PC-3 (cell line): ENCODE data around the gene HOXB7. TPM values are rescaled to one million over a fixed set of nuclear protein-coding genes. Genes with fewer than 3 reads are reported as not detected.

Source experiments
- ATAC-seq: fragments of 200-7000 bp; cut with Tn5 transposase; 2 replicates; pipeline ENCODE4 v1.9.1; 2020; ENCODE audit warnings: mild to moderate bottlenecking, moderate library complexity
- BruUV-seq: library from RNA; stranded (reverse); fragments of 400-500 nt; replicated peaks from 2 replicates; lab custom pipeline; 2021; lab: Mats Ljungman, UMichigan
- CTCF ChIA-PET: fragments of 300-600 bp; sonication (Branson Sonifier 250); formaldehyde crosslinking; loops from one replicate; lab custom pipeline; 2022; ENCODE audit warnings: antibody characterized with exemption; lab: Charles Lee
- POLR2A ChIA-PET: fragments of 300-600 bp; sonication (Branson Sonifier 250); formaldehyde crosslinking; loops from one replicate; lab custom pipeline; 2022; ENCODE audit warnings: antibody characterized with exemption; ENCODE audit not compliant: unreplicated experiment; lab: Charles Lee
- DNase-seq: peaks from one replicate; pipeline ENCODE4 v3.0.0-alpha.2; 2015
- H2AFZ ChIP-seq: fragments of 300-600 bp; sonication (generic); 2 replicates; pipeline ENCODE4 v1.6.0; 2016; ENCODE audit warnings: antibody characterized with exemption, low read length
- H3F3A ChIP-seq: fragments of 300-600 bp; sonication (generic); one replicate; pipeline ENCODE4 v1.6.0; 2017; ENCODE audit warnings: antibody characterized with exemption, low read length, control low read depth, mild to moderate bottlenecking; ENCODE audit not compliant: unreplicated experiment
- H3K27ac ChIP-seq: fragments of 300-600 bp; sonication (generic); 2 replicates; pipeline ENCODE4 v1.5.1; 2016; ENCODE audit warnings: mild to moderate bottlenecking, low read length
- H3K27me3 ChIP-seq: fragments of 300-600 bp; sonication (generic); 2 replicates; pipeline ENCODE4 v1.6.1; 2016; ENCODE audit warnings: low read length, mixed read lengths
- H3K36me3 ChIP-seq: fragments of 300-600 bp; sonication (generic); 2 replicates; pipeline ENCODE4 v1.6.1; 2016; ENCODE audit warnings: low read depth, mixed run types, low read length, mixed read lengths
- H3K4me1 ChIP-seq: fragments of 300-600 bp; sonication (generic); 2 replicates; pipeline ENCODE4 v1.5.1; 2016; ENCODE audit warnings: low read length; ENCODE audit not compliant: insufficient read depth
- H3K4me2 ChIP-seq: fragments of 300-600 bp; sonication (generic); 2 replicates; pipeline ENCODE4 v1.6.0; 2016; ENCODE audit warnings: low read length
- H3K4me3 ChIP-seq: fragments of 300-600 bp; sonication (generic); 2 replicates; pipeline ENCODE4 v1.5.1; 2016; ENCODE audit warnings: mild to moderate bottlenecking, low read length, mixed read lengths
- H3K79me2 ChIP-seq: fragments of 300-600 bp; sonication (generic); 2 replicates; pipeline ENCODE4 v1.6.1; 2017; ENCODE audit warnings: low read length, mixed read lengths
- H3K9ac ChIP-seq: fragments of 300-600 bp; sonication (generic); 2 replicates; pipeline ENCODE4 v1.6.0; 2016; ENCODE audit warnings: mild to moderate bottlenecking, low read length
- H3K9me2 ChIP-seq: fragments of 300-600 bp; sonication (generic); replicated peaks from 2 replicates; pipeline ENCODE4 v1.6.1; 2016; ENCODE audit warnings: mixed run types, low read length, mixed read lengths
- H3K9me3 ChIP-seq: fragments of 300-600 bp; sonication (generic); 2 replicates; pipeline ENCODE4 v1.6.1; 2016; ENCODE audit warnings: low read length, mixed read lengths
- H4K20me1 ChIP-seq: fragments of 300-600 bp; sonication (generic); 2 replicates; pipeline ENCODE4 v1.6.1; 2016; ENCODE audit warnings: low read length, mixed read lengths
- CTCF ChIP-seq: fragments of 300-600 bp; sonication (generic); conservative IDR thresholded peaks from 2 replicates; pipeline ENCODE4 v1.5.1; 2017; ENCODE audit warnings: antibody characterized with exemption, low read depth, mild to moderate bottlenecking, low read length
- EZH2 ChIP-seq: fragments of 300-600 bp; sonication (generic); IDR thresholded peaks from one replicate; pipeline ENCODE4 v1.6.1; 2017; ENCODE audit warnings: antibody characterized with exemption, mild to moderate bottlenecking, low read length; ENCODE audit not compliant: unreplicated experiment
- EZH2phosphoT487 ChIP-seq: fragments of 300-600 bp; sonication (generic); IDR thresholded peaks from 2 replicates; pipeline ENCODE4 v1.6.1; 2018; ENCODE audit warnings: mild to moderate bottlenecking, antibody characterized with exemption, low read length, borderline replicate concordance
- intact Hi-C: fragments of 100-400 bp; cut with micrococcal nuclease; formaldehyde crosslinking; loops from 2 replicates; pipeline ENCODE4 v1.9.0; 2023
- total RNA-seq: library from RNA; depleted of rRNA; stranded (reverse); fragments of >200 nt; gene quantifications from 2 replicates; pipeline ENCODE4 v1.2.3, GENCODE V29; 2014

The HOXB7 gene
- total RNA-seq, 1 experiment from 2014 or later = not detected

- Histone ChIP-seq H3K4me3 (no peak overlapping the region), H3K4me1 (peaks cover 2% of the 10 kb centered on the region; the same call in 1 of the 2 replicates), H3K27ac (no peak overlapping the region), H3K9me3 (no peaks in the 10 kb centered on the region), H2AFZ (no peak overlapping the region), H3K79me2 (no peaks in the 10 kb centered on the region), H3K4me2 (no peak overlapping the region), H3K9me2 (no peaks in the 10 kb centered on the region), H3K9ac (no peak overlapping the region), H3F3A (no peaks in the 10 kb centered on the region), H3K27me3 (no peaks in the 10 kb centered on the region), H3K36me3 (no peaks in the 10 kb centered on the region), H4K20me1 (no peaks in the 10 kb centered on the region)
- TF ChIP-seq EZH2phosphoT487 (no peak), EZH2 (no peak), CTCF (no peak)
- intact Hi-C loops = no loop called here
- DNase-seq (no peak), ATAC-seq (no peak)
- POLR2A ChIA-PET = no interaction called here
- CTCF ChIA-PET = no interaction called here
- BruUV-seq = no TSS peak
These were observed 41.0 kb downstream of the HOXB7 start for GRCh38 chr17:48569674-48570324.

- H3K79me2 ChIP-seq = no peaks in the 10 kb centered on the region
- no peak overlapping the region for H2AFZ ChIP-seq
- no TSS peak for BruUV-seq
- no peaks in the 10 kb centered on the region for H3F3A ChIP-seq
- H3K36me3 ChIP-seq = no peaks in the 10 kb centered on the region
- H3K9me2 ChIP-seq = no peaks in the 10 kb centered on the region
- intact Hi-C loops = no loop called here
- no peak for ATAC-seq
- no peak overlapping the region for H3K27ac ChIP-seq
- H3K9ac ChIP-seq = no peak overlapping the region
- DNase-seq = no peak
- ChIA-PET POLR2A (no interaction called here), CTCF (interaction anchor here (0.7 kb wide), 1 partner anchor 196 kb away, joined by 5 read pairs; no protein-coding TSS in a partner anchor)
- H3K4me3 ChIP-seq = no peak overlapping the region
- H3K4me2 ChIP-seq = no peak overlapping the region
- H3K9me3 ChIP-seq = no peaks in the 10 kb centered on the region
- TF ChIP-seq EZH2 = no peak
- TF ChIP-seq EZH2phosphoT487 = no peak
- no peak for TF ChIP-seq CTCF
- no peaks in the 10 kb centered on the region for H4K20me1 ChIP-seq
- no peaks in the 10 kb centered on the region for H3K4me1 ChIP-seq
- no peaks in the 10 kb centered on the region for H3K27me3 ChIP-seq
These were observed 41.6 kb downstream of the HOXB7 start for GRCh38 chr17:48569240-48569582.

- no peaks in the 10 kb centered on the region for H3K9me3 ChIP-seq
- DNase-seq (no peak), ATAC-seq (no peak)
- no peak overlapping the region for H3K27ac ChIP-seq
- no peaks in the 10 kb centered on the region for H3F3A ChIP-seq
- TF ChIP-seq CTCF (no peak), EZH2 (no peak), EZH2phosphoT487 (no peak)
- intact Hi-C loops = no loop called here
- no peaks in the 10 kb centered on the region for H3K36me3 ChIP-seq
- BruUV-seq = no TSS peak
- no peaks in the 10 kb centered on the region for H4K20me1 ChIP-seq
- no peaks in the 10 kb centered on the region for H3K27me3 ChIP-seq
- H2AFZ ChIP-seq = no peak overlapping the region
- no peak overlapping the region for H3K4me2 ChIP-seq
- CTCF ChIA-PET = interaction anchor here (0.7 kb wide), 1 partner anchor 196 kb away, joined by 5 read pairs; no protein-coding TSS in a partner anchor
- POLR2A ChIA-PET = no interaction called here
- no peak overlapping the region for H3K4me3 ChIP-seq
- H3K4me1 ChIP-seq = no peaks in the 10 kb centered on the region
- no peaks in the 10 kb centered on the region for H3K79me2 ChIP-seq
- H3K9ac ChIP-seq = no peak overlapping the region
- no peaks in the 10 kb centered on the region for H3K9me2 ChIP-seq
These were observed 42.1 kb downstream of the HOXB7 start for GRCh38 chr17:48568499-48569239.
